GM10248 (cell line): Measurements from ENCODE around the gene DBT.

Source experiments
- CTCF ChIA-PET: fragments of 300-600 bp; sonication (Branson Sonifier 250); formaldehyde crosslinking; extraction: SDS; loops from one replicate; lab custom pipeline; 2021; ENCODE audit warnings: antibody characterized with exemption; lab: Yijun Ruan, JAX
- POLR2A ChIA-PET: fragments of 350-650 bp; sonication (Branson Sonifier 250); formaldehyde crosslinking; extraction: SDS; loops from one replicate; lab custom pipeline; 2020; ENCODE audit warnings: antibody characterized with exemption; lab: Yijun Ruan, JAX
- DNase-seq: peaks from one replicate; pipeline ENCODE4 v3.0.0; 2012; ENCODE audit errors: extremely low spot score
- CTCF ChIP-seq: IDR thresholded peaks from 2 replicates; pipeline ENCODE4 v1.5.1; 2012; ENCODE audit warnings: mild to moderate bottlenecking, low read depth; ENCODE audit errors: extremely low read depth, missing control alignments, control extremely low read depth

DBT gene

GRCh38 chr1:100142343-100142742 is 107.3 kb downstream of the DBT start:
- ChIA-PET POLR2A (no interaction called here), CTCF (interaction anchor here (1.6 kb wide), 1 partner anchor 9 kb away, joined by 8 read pairs; no protein-coding TSS in a partner anchor)
- TF ChIP-seq CTCF, result no peak
- DNase-seq, result no peak

GRCh38 chr1:100141192-100141591 is 108.4 kb downstream of the DBT start:
- no peak for TF ChIP-seq CTCF
- POLR2A ChIA-PET, result no interaction called here
- CTCF ChIA-PET, result interaction anchor here (1.6 kb wide), 1 partner anchor 10 kb away, joined by 8 read pairs; no protein-coding TSS in a partner anchor
- no peak for DNase-seq

GRCh38 chr1:100137602-100138001 is 112.0 kb downstream of the DBT start:
- TF ChIP-seq CTCF, result no peak
- CTCF ChIA-PET, result no interaction called here
- DNase-seq, result no peak
- POLR2A ChIA-PET, result no interaction called here
